ENCODE data around the gene UTP3. TPM values are rescaled to one million over a fixed set of nuclear protein-coding genes. Genes with fewer than 3 reads are reported as not detected.

The UTP3 gene
- total and polyA plus RNA-seq, 9 of the 15 experiments (the other 6 are each of a cell fraction or from before 2014, with no cell fraction given): 11.9 to 69.3 (median 34.0) TPM

DNA sequence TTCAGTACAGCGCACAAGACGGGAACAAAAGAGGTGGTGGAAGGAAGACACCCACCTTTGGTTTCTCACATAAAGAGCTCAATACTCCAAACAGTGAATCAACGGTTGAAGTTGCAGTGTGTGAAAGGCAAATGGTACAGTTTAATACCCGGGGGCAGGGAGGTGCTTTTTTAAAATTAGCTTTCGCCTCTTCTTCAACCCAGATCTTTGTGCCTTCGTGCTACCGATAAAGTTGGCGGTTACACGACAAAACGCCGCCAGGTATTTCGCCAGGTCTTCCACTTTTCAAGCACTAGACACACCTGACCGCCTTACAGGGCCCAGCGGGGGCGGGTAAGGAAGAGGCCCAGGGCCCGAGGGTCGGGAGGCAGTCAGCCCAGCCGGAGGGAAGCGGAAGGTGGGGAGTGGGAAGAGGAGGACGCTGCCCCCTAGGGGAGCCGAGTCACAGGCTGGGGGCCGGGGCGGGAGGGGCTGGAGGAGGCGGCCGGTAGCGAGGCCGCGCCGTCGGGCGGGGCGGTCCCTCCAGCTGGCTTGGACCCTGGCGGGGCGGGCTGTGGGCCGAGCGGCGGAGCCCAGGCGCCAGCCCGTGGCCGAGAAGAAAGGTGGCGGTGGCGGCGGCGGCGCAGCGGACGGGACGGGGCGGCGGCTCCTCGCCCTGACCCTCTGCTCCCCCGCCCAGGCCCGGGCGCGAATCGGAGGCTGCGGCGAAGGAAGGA, 16.0 kb downstream of the UTP3 start (continued):
- TF ChIP-seq ZBTB7A (IDR thresholded peaks at IDR 0.05; ENCODE audit: borderline replicate concordance, control insufficient read depth, low read depth, low read length) (peak; percentile 97), ZEB2 (IDR thresholded peaks at IDR 0.05) (peak; percentile 59; the same call in 1 of the 2 replicates), ZNF146 (CRISPR knock-in tag; IDR thresholded peaks at IDR 0.05; ENCODE audit: unreplicated experiment) (no peak), POLR2G (IDR thresholded peaks at IDR 0.05; ENCODE audit: low read depth, low read length) (peak; percentile 58), ARID3B (CRISPR knock-in tag; IDR thresholded peaks at IDR 0.05; ENCODE audit: borderline replicate concordance) (no peak), ZNF609 (CRISPR knock-in tag; IDR thresholded peaks at IDR 0.05; ENCODE audit: borderline replicate concordance) (no peak), BRD9 (IDR thresholded peaks at IDR 0.05; ENCODE audit: low read depth, partially characterized antibody) (peak; percentile 79), ZBTB1 (CRISPR knock-in tag; IDR thresholded peaks at IDR 0.05; ENCODE audit: borderline replicate concordance, low read depth) (peak; percentile 19; the same call in 1 of the 2 replicates), GABPB1 (CRISPR knock-in tag; IDR thresholded peaks at IDR 0.05) (peak; percentile 52; the same call in 1 of the 2 replicates), POLR2H (tag; IDR thresholded peaks at IDR 0.05; ENCODE audit: low read depth) (peak; percentile 65)
- TF ChIP-seq, protein P1, sequence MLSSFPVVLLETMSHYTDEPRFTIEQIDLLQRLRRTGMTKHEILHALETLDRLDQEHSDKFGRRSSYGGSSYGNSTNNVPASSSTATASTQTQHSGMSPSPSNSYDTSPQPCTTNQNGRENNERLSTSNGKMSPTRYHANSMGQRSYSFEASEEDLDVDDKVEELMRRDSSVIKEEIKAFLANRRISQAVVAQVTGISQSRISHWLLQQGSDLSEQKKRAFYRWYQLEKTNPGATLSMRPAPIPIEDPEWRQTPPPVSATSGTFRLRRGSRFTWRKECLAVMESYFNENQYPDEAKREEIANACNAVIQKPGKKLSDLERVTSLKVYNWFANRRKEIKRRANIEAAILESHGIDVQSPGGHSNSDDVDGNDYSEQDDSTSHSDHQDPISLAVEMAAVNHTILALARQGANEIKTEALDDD (IDR thresholded peaks at IDR 0.05): no peak
- TF ChIP-seq, protein P2, sequence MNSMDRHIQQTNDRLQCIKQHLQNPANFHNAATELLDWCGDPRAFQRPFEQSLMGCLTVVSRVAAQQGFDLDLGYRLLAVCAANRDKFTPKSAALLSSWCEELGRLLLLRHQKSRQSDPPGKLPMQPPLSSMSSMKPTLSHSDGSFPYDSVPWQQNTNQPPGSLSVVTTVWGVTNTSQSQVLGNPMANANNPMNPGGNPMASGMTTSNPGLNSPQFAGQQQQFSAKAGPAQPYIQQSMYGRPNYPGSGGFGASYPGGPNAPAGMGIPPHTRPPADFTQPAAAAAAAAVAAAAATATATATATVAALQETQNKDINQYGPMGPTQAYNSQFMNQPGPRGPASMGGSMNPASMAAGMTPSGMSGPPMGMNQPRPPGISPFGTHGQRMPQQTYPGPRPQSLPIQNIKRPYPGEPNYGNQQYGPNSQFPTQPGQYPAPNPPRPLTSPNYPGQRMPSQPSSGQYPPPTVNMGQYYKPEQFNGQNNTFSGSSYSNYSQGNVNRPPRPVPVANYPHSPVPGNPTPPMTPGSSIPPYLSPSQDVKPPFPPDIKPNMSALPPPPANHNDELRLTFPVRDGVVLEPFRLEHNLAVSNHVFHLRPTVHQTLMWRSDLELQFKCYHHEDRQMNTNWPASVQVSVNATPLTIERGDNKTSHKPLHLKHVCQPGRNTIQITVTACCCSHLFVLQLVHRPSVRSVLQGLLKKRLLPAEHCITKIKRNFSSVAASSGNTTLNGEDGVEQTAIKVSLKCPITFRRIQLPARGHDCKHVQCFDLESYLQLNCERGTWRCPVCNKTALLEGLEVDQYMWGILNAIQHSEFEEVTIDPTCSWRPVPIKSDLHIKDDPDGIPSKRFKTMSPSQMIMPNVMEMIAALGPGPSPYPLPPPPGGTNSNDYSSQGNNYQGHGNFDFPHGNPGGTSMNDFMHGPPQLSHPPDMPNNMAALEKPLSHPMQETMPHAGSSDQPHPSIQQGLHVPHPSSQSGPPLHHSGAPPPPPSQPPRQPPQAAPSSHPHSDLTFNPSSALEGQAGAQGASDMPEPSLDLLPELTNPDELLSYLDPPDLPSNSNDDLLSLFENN (IDR thresholded peaks at IDR 0.05; ENCODE audit: low read depth in 2 of 2, low read length in 2 of 2): no peak
- TF ChIP-seq, protein P3, sequence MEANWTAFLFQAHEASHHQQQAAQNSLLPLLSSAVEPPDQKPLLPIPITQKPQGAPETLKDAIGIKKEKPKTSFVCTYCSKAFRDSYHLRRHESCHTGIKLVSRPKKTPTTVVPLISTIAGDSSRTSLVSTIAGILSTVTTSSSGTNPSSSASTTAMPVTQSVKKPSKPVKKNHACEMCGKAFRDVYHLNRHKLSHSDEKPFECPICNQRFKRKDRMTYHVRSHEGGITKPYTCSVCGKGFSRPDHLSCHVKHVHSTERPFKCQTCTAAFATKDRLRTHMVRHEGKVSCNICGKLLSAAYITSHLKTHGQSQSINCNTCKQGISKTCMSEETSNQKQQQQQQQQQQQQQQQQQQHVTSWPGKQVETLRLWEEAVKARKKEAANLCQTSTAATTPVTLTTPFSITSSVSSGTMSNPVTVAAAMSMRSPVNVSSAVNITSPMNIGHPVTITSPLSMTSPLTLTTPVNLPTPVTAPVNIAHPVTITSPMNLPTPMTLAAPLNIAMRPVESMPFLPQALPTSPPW (CRISPR knock-in tag; IDR thresholded peaks at IDR 0.05): peak; percentile 91

All from K562 (cell line).